Gastrocnemius medialis (tissue), 4 donors: ENCODE results near the gene SNX18. TPM values are rescaled to one million over a fixed set of nuclear protein-coding genes. Genes with fewer than 3 reads are reported as not detected.

Source experiments
- ATAC-seq, 2 donors: fragments of 150-250 bp; one replicate each; pipeline ENCODE4 v1.9.1; 2016
- DNase-seq, 2 donors: peaks; one replicate each; pipeline ENCODE4 v3.0.0-alpha.2; 2019
- H3K27ac ChIP-seq, 4 donors: fragments of 200-600 bp; sonication (generic); 1 replicate in 1 of 4; 2 replicates in 3 of 4; pipeline ENCODE4 v1.5.1; 2016 to 2018; ENCODE audit warnings: mild to moderate bottlenecking in 2 of 4, moderate library complexity in 1 of 4
- H3K27me3 ChIP-seq, 3 donors: fragments of 200-600 bp; sonication (generic) in 2 of 3; 1 replicate in 1 of 3; 2 replicates in 2 of 3; pipeline versions ENCODE4 v1.5.1 to v1.6.0; 2016 to 2019; ENCODE audit warnings: mild to moderate bottlenecking in 1 of 3, moderate library complexity in 1 of 3
- H3K36me3 ChIP-seq, 2 donors: fragments of 200-600 bp; sonication (generic) in 1 of 2; one replicate each; pipeline ENCODE4 v1.5.1; 2017 to 2018
- H3K4me1 ChIP-seq, 2 donors: fragments of 200-600 bp; sonication (generic) in 1 of 2; one replicate each; pipeline ENCODE4 v1.5.1; 2016 to 2017; ENCODE audit warnings: mild to moderate bottlenecking in 2 of 2
- H3K4me3 ChIP-seq, 4 donors: fragments of 200-600 bp; sonication (generic) in 3 of 4; 1 replicate in 1 of 4; 2 replicates in 3 of 4; pipeline ENCODE4 v1.5.1; 2016 to 2019; ENCODE audit warnings: mild to moderate bottlenecking in 2 of 4
- H3K9me3 ChIP-seq, 3 donors: fragments of 200-600 bp; sonication (generic) in 2 of 3; 1 replicate in 1 of 3; 2 replicates in 2 of 3; pipeline ENCODE4 v1.5.1; 2016 to 2019
- POLR2A ChIP-seq, 2 donors: fragments of 450-650 bp; IDR thresholded peaks; one replicate each; pipeline ENCODE4 v1.6.1; 2017; ENCODE audit warnings: antibody characterized with exemption in 2 of 2, mild to moderate bottlenecking in 2 of 2, moderate library complexity in 2 of 2
- in situ Hi-C, 4 donors: fragments of 200-750 bp; cut with MboI; loops; one replicate each; pipeline versions ENCODE4 v1.15.0 to v1.8.0; 2017; ENCODE audit warnings: low sequenced_read_pairs in 4 of 4
- intact Hi-C: fragments of 100-400 bp; cut with DNase I; formaldehyde crosslinking; loops from one replicate; pipeline ENCODE4 v1.15.1; 2023; ENCODE audit warnings: low total_unique reads
- total RNA-seq, 4 donors: library from RNA; depleted of rRNA; stranded (reverse); fragments of >200 nt; gene quantifications; one replicate each; pipeline versions ENCODE4 v1.1.0 to v1.2.3, GENCODE V29; 2016
- TF ChIP-seq, protein P1 (sequence below), 5 experiments: fragments of 450-650 bp in 3 of 5; fragments of 200-600 bp in 2 of 5; sonication (generic) in 2 of 5; IDR thresholded peaks in 4 of 5; conservative IDR thresholded peaks in 1 of 5; 1 replicate in 4 of 5; 2 replicates in 1 of 5; pipeline ENCODE4 v1.5.1; 2016 to 2019; ENCODE audit warnings: antibody characterized with exemption in 5 of 5, mild to moderate bottlenecking in 3 of 5, moderate library complexity in 3 of 5

The SNX18 gene
- total RNA-seq, 4 donors from 2014 or later = 16.3 to 18.5 (median 18.0) TPM

DNA sequence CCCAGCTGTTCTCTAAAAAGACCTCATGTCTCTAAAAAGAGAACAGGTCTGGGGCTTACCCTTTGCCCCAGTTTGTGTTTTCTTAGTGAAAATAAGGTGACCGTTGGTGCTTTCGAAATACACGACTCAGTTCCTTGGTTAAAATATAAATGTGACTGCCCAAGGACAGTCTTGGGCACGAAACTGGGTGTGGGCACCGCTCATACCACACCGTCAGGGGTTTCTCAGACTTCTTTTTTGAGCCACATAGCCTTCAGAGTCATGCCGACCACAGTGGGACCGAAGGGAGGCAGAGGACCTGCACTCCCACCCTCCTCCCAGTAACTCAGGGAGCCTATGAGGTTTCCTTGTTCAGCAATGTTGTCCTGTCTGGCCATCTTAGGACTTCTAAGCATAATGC, 6.5 kb downstream of the SNX18 start:
- TF ChIP-seq POLR2A (IDR thresholded peaks at IDR 0.05) = no peak
- TF ChIP-seq, protein P1, sequence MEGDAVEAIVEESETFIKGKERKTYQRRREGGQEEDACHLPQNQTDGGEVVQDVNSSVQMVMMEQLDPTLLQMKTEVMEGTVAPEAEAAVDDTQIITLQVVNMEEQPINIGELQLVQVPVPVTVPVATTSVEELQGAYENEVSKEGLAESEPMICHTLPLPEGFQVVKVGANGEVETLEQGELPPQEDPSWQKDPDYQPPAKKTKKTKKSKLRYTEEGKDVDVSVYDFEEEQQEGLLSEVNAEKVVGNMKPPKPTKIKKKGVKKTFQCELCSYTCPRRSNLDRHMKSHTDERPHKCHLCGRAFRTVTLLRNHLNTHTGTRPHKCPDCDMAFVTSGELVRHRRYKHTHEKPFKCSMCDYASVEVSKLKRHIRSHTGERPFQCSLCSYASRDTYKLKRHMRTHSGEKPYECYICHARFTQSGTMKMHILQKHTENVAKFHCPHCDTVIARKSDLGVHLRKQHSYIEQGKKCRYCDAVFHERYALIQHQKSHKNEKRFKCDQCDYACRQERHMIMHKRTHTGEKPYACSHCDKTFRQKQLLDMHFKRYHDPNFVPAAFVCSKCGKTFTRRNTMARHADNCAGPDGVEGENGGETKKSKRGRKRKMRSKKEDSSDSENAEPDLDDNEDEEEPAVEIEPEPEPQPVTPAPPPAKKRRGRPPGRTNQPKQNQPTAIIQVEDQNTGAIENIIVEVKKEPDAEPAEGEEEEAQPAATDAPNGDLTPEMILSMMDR (IDR thresholded peaks at IDR 0.05 in 4 of 5, conservative IDR thresholded peaks at IDR 0.05 in 1 of 5) = no peak
- in situ Hi-C loops = loop anchor here (10.0 to 25.0 kb wide), 2 partner anchors 331 to 638 kb away; partner anchors contain the start of genes CDC20B (in 3 of the 4) and GPX8 (in 3 of the 4)
- peaks cover 68 to 83% of the 10 kb centered on the region in 2 donors for H3K4me1 ChIP-seq
- peak overlapping the region; percentile 45 to 70 (median 64) for H3K27ac ChIP-seq
- no peaks in the 10 kb centered on the region for H3K27me3 ChIP-seq
- intact Hi-C loops = no loop called here
- H3K36me3 ChIP-seq = no peaks in the 10 kb centered on the region
- H3K9me3 ChIP-seq = no peaks in the 10 kb centered on the region
- no peak for DNase-seq
- peak overlapping the region in 2 of 4 donors; percentile 27 to 32 for H3K4me3 ChIP-seq
- no peak for ATAC-seq

DNA sequence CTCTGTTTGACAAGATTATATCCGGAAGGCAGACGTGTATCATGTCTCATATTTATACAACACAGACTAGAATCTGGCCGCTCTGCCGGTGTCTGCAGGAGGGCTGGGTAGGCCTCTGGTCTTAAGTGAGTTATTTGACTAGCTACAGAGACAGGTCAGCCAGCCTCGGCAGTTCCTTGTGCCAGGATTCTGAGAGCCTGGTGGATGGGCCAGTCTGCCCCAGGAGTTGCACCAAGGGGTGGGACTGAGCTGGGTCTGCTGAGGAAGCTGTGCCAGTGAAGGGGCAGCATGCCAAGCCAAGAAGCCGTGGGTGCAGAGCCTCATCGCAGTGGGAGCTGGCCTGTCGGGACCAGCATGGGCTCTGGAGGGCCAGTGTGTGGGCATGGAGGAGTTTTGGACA, 7.1 kb downstream of the SNX18 start:
- no peaks in the 10 kb centered on the region for H3K27me3 ChIP-seq
- no peaks in the 10 kb centered on the region for H3K36me3 ChIP-seq
- H3K4me3 ChIP-seq = peak overlapping the region in 3 of 4 donors; percentile 4 to 23 (median 15)
- in situ Hi-C loops = loop anchor here (10.0 to 25.0 kb wide), 2 partner anchors 330 to 638 kb away; partner anchors contain the start of genes CDC20B (in 4 of the 4) and GPX8 (in 4 of the 4)
- TF ChIP-seq, protein P1 (IDR thresholded peaks at IDR 0.05 in 4 of 5, conservative IDR thresholded peaks at IDR 0.05 in 1 of 5) = no peak
- no peak for TF ChIP-seq POLR2A (IDR thresholded peaks at IDR 0.05)
- peak overlapping the region; percentile 45 to 70 (median 64) for H3K27ac ChIP-seq
- ATAC-seq (no peak), DNase-seq (no peak)
- no peaks in the 10 kb centered on the region for H3K9me3 ChIP-seq
- H3K4me1 ChIP-seq = peaks cover 61 to 81% of the 10 kb centered on the region in 2 donors
- intact Hi-C loops = no loop called here

DNA sequence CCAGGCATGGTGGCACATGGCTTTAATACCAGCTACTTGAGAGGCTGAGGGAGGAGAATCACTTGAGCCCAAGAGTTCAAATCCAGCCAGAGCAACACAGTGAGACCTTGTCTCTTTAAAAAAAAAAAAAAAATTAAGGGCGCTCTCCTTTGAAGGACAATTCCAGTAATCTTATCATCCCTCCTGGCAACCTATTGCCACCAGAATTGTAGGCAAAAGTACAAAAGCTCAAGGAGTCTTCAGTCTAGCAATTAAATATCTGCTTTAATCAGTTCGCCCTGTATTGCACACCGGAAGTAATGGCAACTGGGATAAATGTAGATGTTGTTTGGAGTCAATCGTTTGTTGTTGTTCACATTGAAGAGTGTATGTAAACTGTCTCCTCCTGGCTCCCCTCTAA, 7.7 kb downstream of the SNX18 start:
- no peak for DNase-seq
- TF ChIP-seq, protein P1 (IDR thresholded peaks at IDR 0.05 in 4 of 5, conservative IDR thresholded peaks at IDR 0.05 in 1 of 5) = no peak
- no peak for TF ChIP-seq POLR2A (IDR thresholded peaks at IDR 0.05)
- H3K27ac ChIP-seq = no peak overlapping the region
- H3K4me3 ChIP-seq = no peak overlapping the region
- intact Hi-C loops = no loop called here
- H3K36me3 ChIP-seq = no peaks in the 10 kb centered on the region
- ATAC-seq = no peak
- no peaks in the 10 kb centered on the region for H3K27me3 ChIP-seq
- H3K4me1 ChIP-seq = peaks cover 57 to 78% of the 10 kb centered on the region in 2 donors
- in situ Hi-C loops = loop anchor here in 1 of 4 donors (10.0 to 25.0 kb wide), 2 partner anchors 330 to 637 kb away; partner anchors contain the start of genes CDC20B and GPX8
- no peaks in the 10 kb centered on the region for H3K9me3 ChIP-seq

DNA sequence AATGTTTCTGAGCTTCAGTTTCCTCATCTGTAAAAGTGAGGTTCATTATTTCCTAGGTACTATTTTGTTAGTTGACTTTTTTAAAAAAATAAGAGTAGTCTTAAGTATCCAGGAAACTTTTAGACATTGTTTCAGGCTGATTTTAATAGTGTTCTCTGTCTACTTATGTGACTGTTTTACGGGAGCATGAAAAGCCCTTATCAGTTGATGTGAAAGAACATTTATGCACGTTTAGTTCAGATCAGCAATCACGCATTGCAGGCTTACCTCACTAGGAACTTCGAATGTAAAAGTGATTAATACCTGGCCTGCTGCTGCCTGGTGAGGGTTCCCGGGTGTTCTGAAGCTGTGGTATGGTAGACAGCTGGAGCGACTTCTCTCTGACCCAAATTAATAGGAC, 8.1 kb downstream of the SNX18 start:
- in situ Hi-C loops (loop anchor here in 1 of 4 donors (10.0 to 25.0 kb wide), 2 partner anchors 329 to 637 kb away; partner anchors contain the start of genes CDC20B and GPX8), intact Hi-C loops (no loop called here)
- TF ChIP-seq, protein P1 (IDR thresholded peaks at IDR 0.05 in 4 of 5, conservative IDR thresholded peaks at IDR 0.05 in 1 of 5) = no peak
- TF ChIP-seq POLR2A (IDR thresholded peaks at IDR 0.05) = no peak
- H3K4me1 ChIP-seq = peaks cover 57 to 77% of the 10 kb centered on the region in 2 donors
- H3K4me3 ChIP-seq = no peak overlapping the region
- no peak overlapping the region for H3K27ac ChIP-seq
- no peaks in the 10 kb centered on the region for H3K36me3 ChIP-seq
- no peaks in the 10 kb centered on the region for H3K27me3 ChIP-seq
- DNase-seq = no peak
- no peaks in the 10 kb centered on the region for H3K9me3 ChIP-seq
- ATAC-seq = no peak
